Dermis microvascular lymphatic vessel endothelial cell (primary cell): ENCODE measurements around the gene HK2. TPM values are rescaled to one million over a fixed set of nuclear protein-coding genes. Genes with fewer than 3 reads are reported as not detected.
"Not testable (repeated sequence)": the region's sequence is repeated elsewhere in the genome, so short reads cannot be mapped to it uniquely, and the experiment has no call there.

Experiments
- DNase-seq, 2 donors: peaks; one replicate each; pipeline versions ENCODE4 v3.0.0 to v3.0.0-alpha.2; 2010; ENCODE audit warnings: low read depth in 2 of 2
- total RNA-seq: library from RNA; depleted of rRNA; stranded (reverse); fragments of >200 nt; gene quantifications from 2 replicates; pipeline ENCODE4 v1.2.1, GENCODE V29; 2014

The HK2 gene
- total RNA-seq, result 2.5 and 3.0 TPM in 2 replicates

GRCh38 chr2:74833418-74834233 lies at the start of gene HK2:
Gene HK2, plus strand, starts transcription at chr2:74834127. Its CDS starts 454 bp downstream, at chr2:74834581.
- DNase-seq, result peak; percentile 67 to 91

GRCh38 chr2:74789271-74789670 lies 44.7 kb upstream of the HK2 start:
- no peak for DNase-seq

GRCh38 chr2:74792282-74792681 lies 41.6 kb upstream of the HK2 start:
- DNase-seq, result no peak

- not testable (repeated sequence) for DNase-seq
Observed at GRCh38 chr2:74794878-74795277, 39.0 kb upstream of the HK2 start.

GRCh38 chr2:74806355-74806839 lies 27.5 kb upstream of the HK2 start:
- no peak for DNase-seq

- DNase-seq, result no peak
Observed at GRCh38 chr2:74806920-74807319, 27.0 kb upstream of the HK2 start.

GRCh38 chr2:74812787-74813590 lies 20.9 kb upstream of the HK2 start:
- no peak for DNase-seq

- DNase-seq, result no peak
Observed at GRCh38 chr2:74814102-74814501, 19.8 kb upstream of the HK2 start.

- DNase-seq, result no peak
Observed at GRCh38 chr2:74815941-74816340, 18.0 kb upstream of the HK2 start.

- DNase-seq, result no peak
Observed at GRCh38 chr2:74816540-74817303, 17.2 kb upstream of the HK2 start.

GRCh38 chr2:74817304-74817675 lies 16.6 kb upstream of the HK2 start:
- no peak for DNase-seq

GRCh38 chr2:74819702-74820101 lies 14.2 kb upstream of the HK2 start:
- no peak for DNase-seq

- DNase-seq, result no peak
Observed at GRCh38 chr2:74821177-74822126, 12.5 kb upstream of the HK2 start.

- no peak for DNase-seq
Observed at GRCh38 chr2:74822771-74823566, 11.0 kb upstream of the HK2 start.

- no peak for DNase-seq
Observed at GRCh38 chr2:74824679-74825078, 9.2 kb upstream of the HK2 start.

- no peak for DNase-seq
Observed at GRCh38 chr2:74828543-74828942, 5.4 kb upstream of the HK2 start.

GRCh38 chr2:74831693-74832530 lies 2.0 kb upstream of the HK2 start:
- no peak for DNase-seq

- DNase-seq, result peak in 1 of 2 donors; percentile 12
Observed at GRCh38 chr2:74834234-74834791, 386 bp downstream of the HK2 start.
